Measurements from ENCODE around the gene UBQLN2. TPM values are rescaled to one million over a fixed set of nuclear protein-coding genes. Genes with fewer than 3 reads are reported as not detected.
"Not testable (repeated sequence)": the region's sequence is repeated elsewhere in the genome, so short reads cannot be mapped to it uniquely, and the experiment has no call there.

UBQLN2 gene
- total RNA-seq = 10 to 100 TPM; 17.6 to 24.9 (median 20.8) TPM

GRCh38 chrX:56563231-56564161, at the start of gene UBQLN2:
Gene UBQLN2, plus strand, starts transcription at chrX:56563627. Its CDS starts 247 bp downstream, at chrX:56563874.
- DNase-seq (ENCODE audit: low spot score) (peak; percentile 35), ATAC-seq (ENCODE audit: low FRiP score) (peak; percentile 90)
- no peak for TF ChIP-seq CTCF (IDR thresholded peaks at IDR 0.05)

GRCh38 chrX:56519642-56520041, 43.8 kb upstream of the UBQLN2 start:
- DNase-seq (ENCODE audit: low spot score) (no peak), ATAC-seq (ENCODE audit: low FRiP score) (no peak)
- no peak for TF ChIP-seq CTCF (IDR thresholded peaks at IDR 0.05)

GRCh38 chrX:56529482-56530007, 33.9 kb upstream of the UBQLN2 start:
- not testable (repeated sequence) for DNase-seq (ENCODE audit: low spot score); ATAC-seq (ENCODE audit: low FRiP score)

GRCh38 chrX:56530011-56530410, 33.4 kb upstream of the UBQLN2 start:
- no peak for ATAC-seq (ENCODE audit: low FRiP score)
- no peak for DNase-seq (ENCODE audit: low spot score)
- TF ChIP-seq CTCF (IDR thresholded peaks at IDR 0.05) = no peak

GRCh38 chrX:56550667-56551066, 12.8 kb upstream of the UBQLN2 start:
- no peak for DNase-seq (ENCODE audit: low spot score)
- TF ChIP-seq CTCF (IDR thresholded peaks at IDR 0.05) = no peak
- ATAC-seq (ENCODE audit: low FRiP score) = no peak

GRCh38 chrX:56554870-56555269, 8.6 kb upstream of the UBQLN2 start:
- ATAC-seq (ENCODE audit: low FRiP score) = no peak
- TF ChIP-seq CTCF (IDR thresholded peaks at IDR 0.05) = no peak

GRCh38 chrX:56557376-56557929, 6.0 kb upstream of the UBQLN2 start:
- no peak for TF ChIP-seq CTCF (IDR thresholded peaks at IDR 0.05)
- ATAC-seq (ENCODE audit: low FRiP score) (no peak), DNase-seq (ENCODE audit: low spot score) (no peak)

More at GRCh38 chrX:56554870-56555269, 8.6 kb upstream of the UBQLN2 start:
- no peak for DNase-seq (ENCODE audit: low spot score)
